GM23338 (cell line): ENCODE measurements around the gene PRMT7. TPM values are rescaled to one million over a fixed set of nuclear protein-coding genes. Genes with fewer than 3 reads are reported as not detected.
A peak's percentile ranks its signal among the peaks of the same experiment; 100 is the strongest.

Experiments used
- ATAC-seq: fragments of 200-7000 bp; cut with Tn5 transposase; 3 replicates; pipeline ENCODE4 v1.9.1; 2020
- DNase-seq: peaks from one replicate; pipeline ENCODE4 v3.0.0-alpha.2; 2015; ENCODE audit warnings: low spot score
- H2AFZ ChIP-seq: fragments of 200-600 bp; sonication (generic); 2 replicates; pipeline ENCODE4 v1.8.0; 2016; ENCODE audit warnings: antibody characterized with exemption, mild to moderate bottlenecking, moderate library complexity
- H3F3A ChIP-seq: fragments of 200-600 bp; sonication (generic); replicated peaks from 2 replicates; pipeline ENCODE4 v1.8.0; 2017; ENCODE audit warnings: antibody characterized with exemption, mixed run types, low read depth
- H3K27ac ChIP-seq: fragments of 200-600 bp; sonication (generic); 2 replicates; pipeline ENCODE4 v1.6.1; 2016; ENCODE audit warnings: low read depth
- H3K27me3 ChIP-seq: fragments of 200-600 bp; sonication (generic); 2 replicates; pipeline ENCODE4 v1.8.0; 2016; ENCODE audit warnings: mild to moderate bottlenecking, mixed run types, moderate library complexity; ENCODE audit not compliant: insufficient read depth
- H3K36me3 ChIP-seq: fragments of 200-600 bp; sonication (generic); 2 replicates; pipeline ENCODE4 v1.8.0; 2016; ENCODE audit warnings: mild to moderate bottlenecking; ENCODE audit not compliant: insufficient read depth
- H3K4me1 ChIP-seq: fragments of 200-600 bp; sonication (generic); 2 replicates; pipeline ENCODE4 v1.8.0; 2016; ENCODE audit warnings: mild to moderate bottlenecking, moderate library complexity; ENCODE audit not compliant: insufficient read depth
- H3K4me2 ChIP-seq: fragments of 200-600 bp; sonication (generic); 2 replicates; pipeline ENCODE4 v1.7.1; 2017; ENCODE audit warnings: mixed run types
- H3K4me3 ChIP-seq: fragments of 200-600 bp; sonication (generic); 2 replicates; pipeline ENCODE4 v1.6.1; 2016; ENCODE audit warnings: mixed run types
- H3K79me2 ChIP-seq: fragments of 200-600 bp; sonication (generic); replicated peaks from 2 replicates; pipeline ENCODE4 v1.8.0; 2017; ENCODE audit warnings: mild to moderate bottlenecking; ENCODE audit not compliant: insufficient read depth
- H3K9me2 ChIP-seq: fragments of 200-600 bp; sonication (generic); 2 replicates; pipeline ENCODE4 v1.8.0; 2017; ENCODE audit not compliant: insufficient read depth
- H4K20me1 ChIP-seq: fragments of 200-600 bp; sonication (generic); replicated peaks from 2 replicates; pipeline ENCODE4 v1.8.0; 2017; ENCODE audit warnings: mild to moderate bottlenecking; ENCODE audit not compliant: insufficient read depth
- H3K27ac Mint-ChIP-seq: 2 replicates; pipeline ENCODE4 v1.8.0; 2020; ENCODE audit warnings: inconsistent platforms, mild to moderate bottlenecking, moderate library complexity, mixed read lengths
- H3K27me3 Mint-ChIP-seq: 3 replicates; pipeline ENCODE4 v1.8.0; 2022; ENCODE audit warnings: low read depth, mild to moderate bottlenecking, moderate library complexity, mixed read lengths, inconsistent platforms; ENCODE audit not compliant: insufficient read depth, poor library complexity
- H3K36me3 Mint-ChIP-seq: 3 replicates; pipeline ENCODE4 v1.8.0; 2021; ENCODE audit warnings: low read depth, mild to moderate bottlenecking, inconsistent platforms, moderate library complexity, mixed read lengths
- H3K4me1 Mint-ChIP-seq: 3 replicates; pipeline ENCODE4 v1.8.0; 2020; ENCODE audit warnings: mild to moderate bottlenecking, inconsistent platforms, mixed read lengths
- H3K4me3 Mint-ChIP-seq: 3 replicates; pipeline ENCODE4 v1.8.0; 2021; ENCODE audit warnings: moderate library complexity, mild to moderate bottlenecking, inconsistent platforms, mixed read lengths
- H3K9me3 Mint-ChIP-seq: 3 replicates; pipeline ENCODE4 v1.8.0; 2020; ENCODE audit warnings: moderate library complexity, mild to moderate bottlenecking, inconsistent platforms, mixed read lengths
- CREB1 ChIP-seq: fragments of 250-450 bp; sonication (Bioruptor Pico); IDR thresholded peaks from 2 replicates; pipeline ENCODE4 v1.5.0; 2020; ENCODE audit warnings: low read depth, mild to moderate bottlenecking, moderate library complexity
- EZH2 ChIP-seq: fragments of 200-600 bp; sonication (generic); IDR thresholded peaks from one replicate; pipeline ENCODE4 v1.8.0; 2017; ENCODE audit warnings: antibody characterized with exemption, mild to moderate bottlenecking, low read depth; ENCODE audit not compliant: unreplicated experiment
- EZH2phosphoT487 ChIP-seq: fragments of 200-600 bp; sonication (generic); IDR thresholded peaks from one replicate; pipeline ENCODE4 v1.8.1; 2018; ENCODE audit warnings: antibody characterized with exemption; ENCODE audit not compliant: unreplicated experiment
- JUNB ChIP-seq: IDR thresholded peaks from one replicate; pipeline ENCODE4 v1.6.1; 2016; ENCODE audit warnings: antibody characterized with exemption; ENCODE audit not compliant: unreplicated experiment
- NANOG ChIP-seq: IDR thresholded peaks from 2 replicates; pipeline ENCODE4 v1.6.1; 2016; ENCODE audit warnings: antibody characterized with exemption, borderline replicate concordance
- POLR2AphosphoS5 ChIP-seq: IDR thresholded peaks from 2 replicates; pipeline ENCODE4 v1.6.1; 2016; ENCODE audit warnings: antibody characterized with exemption, low read depth
- STAT1 ChIP-seq: IDR thresholded peaks from one replicate; pipeline ENCODE4 v1.6.1; 2016; ENCODE audit warnings: antibody characterized with exemption; ENCODE audit not compliant: unreplicated experiment
- ZNF114 ChIP-seq: fragments of 250-450 bp; sonication (Bioruptor Pico); IDR thresholded peaks from 2 replicates; pipeline ENCODE4 v1.5.0; 2020; ENCODE audit warnings: mild to moderate bottlenecking, moderate library complexity
- ZNF331 ChIP-seq: fragments of 250-450 bp; sonication (Bioruptor Pico); IDR thresholded peaks from 2 replicates; pipeline ENCODE4 v1.5.0; 2020; ENCODE audit warnings: low read depth, mild to moderate bottlenecking, moderate library complexity
- polyA plus RNA-seq: library from polyadenylated mRNA; unstranded; fragments of >200 nt; fragmentation: Nextera tagmentation; extraction: Ambion mirVana; gene quantifications from 2 replicates; pipeline ENCODE4 v1.2.1, GENCODE V29; 2016
- total RNA-seq: library from RNA; depleted of rRNA; stranded (reverse); fragments of >200 nt; shearing (Covaris generic); gene quantifications from 2 replicates; pipeline ENCODE4 v1.2.3, GENCODE V29; 2014
- TF ChIP-seq, protein P1 (sequence below): fragments of 250-450 bp; sonication (Bioruptor Pico); IDR thresholded peaks from 2 replicates; pipeline ENCODE4 v1.5.0; 2020; ENCODE audit warnings: mild to moderate bottlenecking, moderate library complexity
- TF ChIP-seq, protein P2 (sequence below), 2 experiments: fragments of 200-600 bp in 1 of 2; sonication (generic) in 1 of 2; conservative IDR thresholded peaks; 2 replicates each; pipeline versions ENCODE4 v1.5.1 to v1.6.1; 2016 to 2017; ENCODE audit warnings: antibody characterized with exemption in 2 of 2, low read depth in 2 of 2, mild to moderate bottlenecking in 2 of 2, moderate library complexity in 1 of 2
- TF ChIP-seq, protein P3 (sequence below): IDR thresholded peaks from 2 replicates; pipeline ENCODE4 v1.6.1; 2016; ENCODE audit warnings: antibody characterized with exemption
- TF ChIP-seq, protein P4 (sequence below): IDR thresholded peaks from one replicate; pipeline ENCODE4 v1.6.1; 2018; ENCODE audit warnings: antibody characterized with exemption; ENCODE audit not compliant: unreplicated experiment

The PRMT7 gene
- total and polyA plus RNA-seq, 2 experiments from 2014 or later, result 20.2 to 65.3 TPM

DNA sequence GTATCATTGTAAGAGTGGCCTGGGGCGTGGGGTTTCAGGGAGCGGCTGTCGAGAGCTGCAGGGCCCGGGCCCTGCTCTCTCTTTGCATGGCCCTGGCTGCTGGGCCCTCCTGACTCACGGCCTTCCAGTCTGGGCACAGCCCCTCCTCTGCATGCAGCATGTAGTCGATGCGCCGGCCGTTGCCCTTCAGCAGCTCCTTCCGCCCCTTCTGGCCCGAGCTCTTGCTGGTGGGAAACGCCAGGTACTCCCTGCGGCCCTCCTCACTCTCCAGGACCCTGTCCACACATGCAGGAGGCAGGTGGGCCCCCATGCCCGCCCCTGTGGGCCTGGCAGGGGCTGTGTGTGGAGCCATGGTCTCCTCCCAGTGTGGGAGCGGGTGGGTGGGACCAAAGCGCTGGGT, 50.7 kb downstream of the PRMT7 start:
- Mint-ChIP-seq H3K4me3 (no peak overlapping the region), H3K9me3 (no peaks in the 10 kb centered on the region), H3K27me3 (peaks cover 9% of the 10 kb centered on the region), H3K4me1 (peaks cover 20% of the 10 kb centered on the region), H3K36me3 (peaks cover 9% of the 10 kb centered on the region; the same call in 2 of the 3 replicates), H3K27ac (no peak overlapping the region)
- Histone ChIP-seq H3K4me1 (no peaks in the 10 kb centered on the region), H3K4me3 (no peak overlapping the region), H3F3A (no peaks in the 10 kb centered on the region), H3K9me2 (no peaks in the 10 kb centered on the region), H3K79me2 (no peaks in the 10 kb centered on the region), H3K4me2 (no peak overlapping the region), H3K27me3 (no peaks in the 10 kb centered on the region), H3K27ac (no peak overlapping the region), H4K20me1 (no peaks in the 10 kb centered on the region; the same call in 1 of the 2 replicates), H3K36me3 (no peaks in the 10 kb centered on the region; the same call in 1 of the 2 replicates), H2AFZ (no peak overlapping the region)
- DNase-seq, result no peak
- TF ChIP-seq EZH2, result no peak
- no peak for TF ChIP-seq POLR2AphosphoS5
- TF ChIP-seq, protein P1, sequence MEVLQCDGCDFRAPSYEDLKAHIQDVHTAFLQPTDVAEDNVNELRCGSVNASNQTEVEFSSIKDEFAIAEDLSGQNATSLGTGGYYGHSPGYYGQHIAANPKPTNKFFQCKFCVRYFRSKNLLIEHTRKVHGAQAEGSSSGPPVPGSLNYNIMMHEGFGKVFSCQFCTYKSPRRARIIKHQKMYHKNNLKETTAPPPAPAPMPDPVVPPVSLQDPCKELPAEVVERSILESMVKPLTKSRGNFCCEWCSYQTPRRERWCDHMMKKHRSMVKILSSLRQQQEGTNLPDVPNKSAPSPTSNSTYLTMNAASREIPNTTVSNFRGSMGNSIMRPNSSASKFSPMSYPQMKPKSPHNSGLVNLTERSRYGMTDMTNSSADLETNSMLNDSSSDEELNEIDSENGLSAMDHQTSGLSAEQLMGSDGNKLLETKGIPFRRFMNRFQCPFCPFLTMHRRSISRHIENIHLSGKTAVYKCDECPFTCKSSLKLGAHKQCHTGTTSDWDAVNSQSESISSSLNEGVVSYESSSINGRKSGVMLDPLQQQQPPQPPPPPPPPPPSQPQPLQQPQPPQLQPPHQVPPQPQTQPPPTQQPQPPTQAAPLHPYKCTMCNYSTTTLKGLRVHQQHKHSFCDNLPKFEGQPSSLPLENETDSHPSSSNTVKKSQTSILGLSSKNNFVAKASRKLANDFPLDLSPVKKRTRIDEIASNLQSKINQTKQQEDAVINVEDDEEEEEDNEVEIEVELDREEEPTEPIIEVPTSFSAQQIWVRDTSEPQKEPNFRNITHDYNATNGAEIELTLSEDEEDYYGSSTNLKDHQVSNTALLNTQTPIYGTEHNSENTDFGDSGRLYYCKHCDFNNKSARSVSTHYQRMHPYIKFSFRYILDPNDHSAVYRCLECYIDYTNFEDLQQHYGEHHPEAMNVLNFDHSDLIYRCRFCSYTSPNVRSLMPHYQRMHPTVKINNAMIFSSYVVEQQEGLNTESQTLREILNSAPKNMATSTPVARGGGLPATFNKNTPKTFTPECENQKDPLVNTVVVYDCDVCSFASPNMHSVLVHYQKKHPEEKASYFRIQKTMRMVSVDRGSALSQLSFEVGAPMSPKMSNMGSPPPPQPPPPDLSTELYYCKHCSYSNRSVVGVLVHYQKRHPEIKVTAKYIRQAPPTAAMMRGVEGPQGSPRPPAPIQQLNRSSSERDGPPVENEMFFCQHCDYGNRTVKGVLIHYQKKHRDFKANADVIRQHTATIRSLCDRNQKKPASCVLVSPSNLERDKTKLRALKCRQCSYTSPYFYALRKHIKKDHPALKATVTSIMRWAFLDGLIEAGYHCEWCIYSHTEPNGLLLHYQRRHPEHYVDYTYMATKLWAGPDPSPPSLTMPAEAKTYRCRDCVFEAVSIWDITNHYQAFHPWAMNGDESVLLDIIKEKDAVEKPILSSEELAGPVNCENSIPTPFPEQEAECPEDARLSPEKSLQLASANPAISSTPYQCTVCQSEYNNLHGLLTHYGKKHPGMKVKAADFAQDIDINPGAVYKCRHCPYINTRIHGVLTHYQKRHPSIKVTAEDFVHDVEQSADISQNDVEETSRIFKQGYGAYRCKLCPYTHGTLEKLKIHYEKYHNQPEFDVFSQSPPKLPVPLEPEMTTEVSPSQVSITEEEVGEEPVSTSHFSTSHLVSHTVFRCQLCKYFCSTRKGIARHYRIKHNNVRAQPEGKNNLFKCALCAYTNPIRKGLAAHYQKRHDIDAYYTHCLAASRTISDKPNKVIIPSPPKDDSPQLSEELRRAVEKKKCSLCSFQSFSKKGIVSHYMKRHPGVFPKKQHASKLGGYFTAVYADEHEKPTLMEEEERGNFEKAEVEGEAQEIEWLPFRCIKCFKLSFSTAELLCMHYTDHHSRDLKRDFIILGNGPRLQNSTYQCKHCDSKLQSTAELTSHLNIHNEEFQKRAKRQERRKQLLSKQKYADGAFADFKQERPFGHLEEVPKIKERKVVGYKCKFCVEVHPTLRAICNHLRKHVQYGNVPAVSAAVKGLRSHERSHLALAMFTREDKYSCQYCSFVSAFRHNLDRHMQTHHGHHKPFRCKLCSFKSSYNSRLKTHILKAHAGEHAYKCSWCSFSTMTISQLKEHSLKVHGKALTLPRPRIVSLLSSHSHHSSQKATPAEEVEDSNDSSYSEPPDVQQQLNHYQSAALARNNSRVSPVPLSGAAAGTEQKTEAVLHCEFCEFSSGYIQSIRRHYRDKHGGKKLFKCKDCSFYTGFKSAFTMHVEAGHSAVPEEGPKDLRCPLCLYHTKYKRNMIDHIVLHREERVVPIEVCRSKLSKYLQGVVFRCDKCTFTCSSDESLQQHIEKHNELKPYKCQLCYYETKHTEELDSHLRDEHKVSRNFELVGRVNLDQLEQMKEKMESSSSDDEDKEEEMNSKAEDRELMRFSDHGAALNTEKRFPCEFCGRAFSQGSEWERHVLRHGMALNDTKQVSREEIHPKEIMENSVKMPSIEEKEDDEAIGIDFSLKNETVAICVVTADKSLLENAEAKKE, result no peak
- TF ChIP-seq EZH2phosphoT487, result no peak
- no peak for TF ChIP-seq NANOG
- TF ChIP-seq ZNF114 (CRISPR knock-in tag), result no peak
- no peak for TF ChIP-seq ZNF331
- TF ChIP-seq, protein P2, sequence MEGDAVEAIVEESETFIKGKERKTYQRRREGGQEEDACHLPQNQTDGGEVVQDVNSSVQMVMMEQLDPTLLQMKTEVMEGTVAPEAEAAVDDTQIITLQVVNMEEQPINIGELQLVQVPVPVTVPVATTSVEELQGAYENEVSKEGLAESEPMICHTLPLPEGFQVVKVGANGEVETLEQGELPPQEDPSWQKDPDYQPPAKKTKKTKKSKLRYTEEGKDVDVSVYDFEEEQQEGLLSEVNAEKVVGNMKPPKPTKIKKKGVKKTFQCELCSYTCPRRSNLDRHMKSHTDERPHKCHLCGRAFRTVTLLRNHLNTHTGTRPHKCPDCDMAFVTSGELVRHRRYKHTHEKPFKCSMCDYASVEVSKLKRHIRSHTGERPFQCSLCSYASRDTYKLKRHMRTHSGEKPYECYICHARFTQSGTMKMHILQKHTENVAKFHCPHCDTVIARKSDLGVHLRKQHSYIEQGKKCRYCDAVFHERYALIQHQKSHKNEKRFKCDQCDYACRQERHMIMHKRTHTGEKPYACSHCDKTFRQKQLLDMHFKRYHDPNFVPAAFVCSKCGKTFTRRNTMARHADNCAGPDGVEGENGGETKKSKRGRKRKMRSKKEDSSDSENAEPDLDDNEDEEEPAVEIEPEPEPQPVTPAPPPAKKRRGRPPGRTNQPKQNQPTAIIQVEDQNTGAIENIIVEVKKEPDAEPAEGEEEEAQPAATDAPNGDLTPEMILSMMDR (conservative IDR thresholded peaks at IDR 0.05; ENCODE audit: low read depth in 2 of 2), result no peak
- TF ChIP-seq CREB1 (CRISPR knock-in tag), result no peak
- TF ChIP-seq, protein P3, sequence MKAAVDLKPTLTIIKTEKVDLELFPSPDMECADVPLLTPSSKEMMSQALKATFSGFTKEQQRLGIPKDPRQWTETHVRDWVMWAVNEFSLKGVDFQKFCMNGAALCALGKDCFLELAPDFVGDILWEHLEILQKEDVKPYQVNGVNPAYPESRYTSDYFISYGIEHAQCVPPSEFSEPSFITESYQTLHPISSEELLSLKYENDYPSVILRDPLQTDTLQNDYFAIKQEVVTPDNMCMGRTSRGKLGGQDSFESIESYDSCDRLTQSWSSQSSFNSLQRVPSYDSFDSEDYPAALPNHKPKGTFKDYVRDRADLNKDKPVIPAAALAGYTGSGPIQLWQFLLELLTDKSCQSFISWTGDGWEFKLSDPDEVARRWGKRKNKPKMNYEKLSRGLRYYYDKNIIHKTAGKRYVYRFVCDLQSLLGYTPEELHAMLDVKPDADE, result no peak
- TF ChIP-seq STAT1, result no peak
- TF ChIP-seq, protein P4, sequence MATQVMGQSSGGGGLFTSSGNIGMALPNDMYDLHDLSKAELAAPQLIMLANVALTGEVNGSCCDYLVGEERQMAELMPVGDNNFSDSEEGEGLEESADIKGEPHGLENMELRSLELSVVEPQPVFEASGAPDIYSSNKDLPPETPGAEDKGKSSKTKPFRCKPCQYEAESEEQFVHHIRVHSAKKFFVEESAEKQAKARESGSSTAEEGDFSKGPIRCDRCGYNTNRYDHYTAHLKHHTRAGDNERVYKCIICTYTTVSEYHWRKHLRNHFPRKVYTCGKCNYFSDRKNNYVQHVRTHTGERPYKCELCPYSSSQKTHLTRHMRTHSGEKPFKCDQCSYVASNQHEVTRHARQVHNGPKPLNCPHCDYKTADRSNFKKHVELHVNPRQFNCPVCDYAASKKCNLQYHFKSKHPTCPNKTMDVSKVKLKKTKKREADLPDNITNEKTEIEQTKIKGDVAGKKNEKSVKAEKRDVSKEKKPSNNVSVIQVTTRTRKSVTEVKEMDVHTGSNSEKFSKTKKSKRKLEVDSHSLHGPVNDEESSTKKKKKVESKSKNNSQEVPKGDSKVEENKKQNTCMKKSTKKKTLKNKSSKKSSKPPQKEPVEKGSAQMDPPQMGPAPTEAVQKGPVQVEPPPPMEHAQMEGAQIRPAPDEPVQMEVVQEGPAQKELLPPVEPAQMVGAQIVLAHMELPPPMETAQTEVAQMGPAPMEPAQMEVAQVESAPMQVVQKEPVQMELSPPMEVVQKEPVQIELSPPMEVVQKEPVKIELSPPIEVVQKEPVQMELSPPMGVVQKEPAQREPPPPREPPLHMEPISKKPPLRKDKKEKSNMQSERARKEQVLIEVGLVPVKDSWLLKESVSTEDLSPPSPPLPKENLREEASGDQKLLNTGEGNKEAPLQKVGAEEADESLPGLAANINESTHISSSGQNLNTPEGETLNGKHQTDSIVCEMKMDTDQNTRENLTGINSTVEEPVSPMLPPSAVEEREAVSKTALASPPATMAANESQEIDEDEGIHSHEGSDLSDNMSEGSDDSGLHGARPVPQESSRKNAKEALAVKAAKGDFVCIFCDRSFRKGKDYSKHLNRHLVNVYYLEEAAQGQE, result no peak
- TF ChIP-seq JUNB, result no peak
- ATAC-seq, result peak; percentile 13
